BJ (cell line): ENCODE data around the gene MUC7. TPM values are rescaled to one million over a fixed set of nuclear protein-coding genes. Genes with fewer than 3 reads are reported as not detected.

Source experiments
- CTCF ChIA-PET: fragments of 350-600 bp; formaldehyde crosslinking; extraction: SDS; loops from one replicate; lab custom pipeline; 2021; ENCODE audit warnings: antibody characterized with exemption, inconsistent platforms; lab: Yijun Ruan, JAX
- POLR2A ChIA-PET: fragments of 300-600 bp; sonication (Branson Sonifier 250); formaldehyde crosslinking; extraction: SDS; loops from one replicate; lab custom pipeline; 2021; ENCODE audit warnings: antibody characterized with exemption; lab: Charles Lee
- DNase-seq: peaks from one replicate; pipeline ENCODE4 v3.0.0-alpha.2; 2011; ENCODE audit warnings: low read depth
- H3K27me3 ChIP-seq: 2 replicates; pipeline ENCODE4 v1.6.0; 2011; ENCODE audit warnings: low read length; ENCODE audit not compliant: control insufficient read depth, insufficient read depth
- H3K36me3 ChIP-seq: 2 replicates; pipeline ENCODE4 v1.5.1; 2011; ENCODE audit warnings: low read length; ENCODE audit not compliant: control insufficient read depth, insufficient read depth
- H3K4me3 ChIP-seq: 2 replicates; pipeline ENCODE4 v1.5.1; 2011; ENCODE audit warnings: low read depth, mild to moderate bottlenecking, control low read depth, low read length
- CTCF ChIP-seq: IDR thresholded peaks from 2 replicates; pipeline ENCODE4 v1.5.1; 2011; ENCODE audit warnings: low read depth, mild to moderate bottlenecking, control low read depth, inconsistent platforms, low read length, moderate library complexity; ENCODE audit not compliant: insufficient read depth
- polyA plus RNA-seq: library from polyadenylated mRNA; depleted of rRNA; stranded (reverse); fragments of >200 nt; gene quantifications from 2 replicates; pipeline ENCODE4 v1.2.3, GENCODE V29; 2011

The MUC7 gene
- polyA plus RNA-seq, 1 experiment: not detected

DNA sequence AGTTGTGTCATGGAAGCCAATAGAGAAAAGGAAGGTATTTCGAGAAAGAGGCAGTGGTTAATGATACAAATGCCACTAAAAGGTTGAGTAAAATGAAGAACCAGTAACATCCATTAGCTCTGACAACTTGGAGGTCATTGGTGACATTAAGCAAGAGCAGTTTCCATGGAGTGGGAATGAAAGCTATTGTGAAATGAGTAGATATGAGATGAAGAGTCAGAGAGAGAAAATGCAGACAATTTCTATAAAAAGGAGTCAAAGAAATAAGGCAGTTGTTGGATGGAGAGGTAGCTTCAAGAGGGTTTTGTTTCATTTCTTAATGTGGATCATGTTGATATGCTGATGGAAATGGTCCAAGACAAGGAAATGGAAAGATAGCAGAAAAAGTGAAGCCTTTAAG lies 36.8 kb downstream of the MUC7 start:
- CTCF ChIA-PET: interaction anchor here (1.0 kb wide), 1 partner anchor 8 kb away, joined by 3 read pairs; no protein-coding TSS in a partner anchor
- Histone ChIP-seq H3K27me3 (no peaks in the 10 kb centered on the region; the same call in 1 of the 2 replicates), H3K4me3 (no peak overlapping the region), H3K36me3 (no peaks in the 10 kb centered on the region)
- TF ChIP-seq CTCF: no peak
- POLR2A ChIA-PET: no interaction called here
- no peak for DNase-seq

DNA sequence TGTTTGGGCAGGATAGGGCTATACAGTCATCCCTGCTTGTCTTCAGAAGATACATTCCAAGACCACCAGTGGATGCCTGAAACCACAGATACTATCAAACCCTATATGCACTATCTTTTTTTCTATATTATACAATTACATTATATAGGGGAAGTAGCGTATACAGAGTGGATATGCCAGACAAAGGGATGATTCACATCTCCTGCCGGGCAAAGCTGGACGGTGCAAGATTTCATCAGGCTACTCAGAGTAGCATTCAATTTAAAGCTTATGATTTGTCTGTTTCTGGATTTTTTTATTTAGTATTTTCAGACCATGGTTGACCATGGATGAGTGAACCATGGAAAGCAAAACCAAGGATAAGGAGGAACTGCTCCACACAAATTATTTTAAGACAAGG lies 39.4 kb downstream of the MUC7 start:
- ChIA-PET CTCF (interaction anchor here (1.5 kb wide), 1 partner anchor 10 kb away, joined by 3 read pairs; no protein-coding TSS in a partner anchor), POLR2A (no interaction called here)
- Histone ChIP-seq H3K4me3 (no peak overlapping the region), H3K36me3 (no peaks in the 10 kb centered on the region), H3K27me3 (no peaks in the 10 kb centered on the region; the same call in 1 of the 2 replicates)
- no peak for TF ChIP-seq CTCF
- no peak for DNase-seq

GRCh38 chr4:70515367-70516250 lies 43.6 kb downstream of the MUC7 start:
- POLR2A ChIA-PET: no interaction called here
- no peak overlapping the region for H3K4me3 ChIP-seq
- no peak for TF ChIP-seq CTCF
- no peaks in the 10 kb centered on the region for H3K36me3 ChIP-seq
- CTCF ChIA-PET: no interaction called here
- no peak for DNase-seq
- H3K27me3 ChIP-seq: no peaks in the 10 kb centered on the region

DNA sequence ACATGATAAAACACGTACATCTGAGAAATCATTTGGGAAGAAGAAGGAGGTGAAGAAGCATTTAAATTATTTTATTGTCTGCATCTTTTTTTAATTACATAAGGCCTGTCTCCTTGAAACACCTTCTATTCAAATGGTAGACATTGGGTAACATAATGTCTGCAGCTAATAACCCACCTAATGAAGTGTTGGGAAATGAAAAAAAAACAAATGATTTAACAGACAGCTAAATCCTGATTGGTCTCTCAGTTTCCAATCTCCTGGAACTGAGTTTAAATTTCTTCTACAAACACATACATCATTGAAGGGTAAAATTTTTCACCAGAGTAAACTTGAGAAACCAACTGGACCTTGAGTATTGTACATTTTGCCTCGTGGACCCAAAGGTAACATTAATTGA lies 46.3 kb downstream of the MUC7 start, which contains the start of gene AMTN:
AMTN (plus strand) TSS at position 301 of the 400 bp plus-strand sequence. CDS start 209 bp downstream, outside the sequence.
- Histone ChIP-seq H3K27me3 (no peaks in the 10 kb centered on the region; the same call in 1 of the 2 replicates), H3K4me3 (no peak within 1 kb of the TSS), H3K36me3 (no peaks in the 10 kb centered on the region)
- ChIA-PET POLR2A (no interaction called here), CTCF (no interaction called here)
- no peak for DNase-seq
- no peak for TF ChIP-seq CTCF

GRCh38 chr4:70518716-70519115 lies 46.7 kb downstream of the MUC7 start:
- POLR2A ChIA-PET: no interaction called here
- no peaks in the 10 kb centered on the region for H3K36me3 ChIP-seq
- CTCF ChIA-PET: no interaction called here
- DNase-seq: no peak
- H3K27me3 ChIP-seq: no peaks in the 10 kb centered on the region; the same call in 1 of the 2 replicates
- no peak overlapping the region for H3K4me3 ChIP-seq
- no peak for TF ChIP-seq CTCF
